GM10248 (cell line): Measurements from ENCODE around the gene OR6K6.

Source experiments
- CTCF ChIA-PET: fragments of 300-600 bp; sonication (Branson Sonifier 250); formaldehyde crosslinking; extraction: SDS; loops from one replicate; lab custom pipeline; 2021; ENCODE audit warnings: antibody characterized with exemption; lab: Yijun Ruan, JAX
- POLR2A ChIA-PET: fragments of 350-650 bp; sonication (Branson Sonifier 250); formaldehyde crosslinking; extraction: SDS; loops from one replicate; lab custom pipeline; 2020; ENCODE audit warnings: antibody characterized with exemption; lab: Yijun Ruan, JAX
- DNase-seq: peaks from one replicate; pipeline ENCODE4 v3.0.0; 2012; ENCODE audit errors: extremely low spot score
- CTCF ChIP-seq: IDR thresholded peaks from 2 replicates; pipeline ENCODE4 v1.5.1; 2012; ENCODE audit warnings: mild to moderate bottlenecking, low read depth; ENCODE audit errors: extremely low read depth, missing control alignments, control extremely low read depth

The OR6K6 gene

GRCh38 chr1:158754420-158754819 is at the start of gene OR6K6:
Gene OR6K6 (plus strand): TSS chr1:158754720. CDS start chr1:158754888, 168 bp downstream.
- ChIA-PET CTCF (no interaction called here), POLR2A (no interaction called here)
- DNase-seq: no peak
- TF ChIP-seq CTCF: no peak

GRCh38 chr1:158706096-158706495 is 48.4 kb upstream of the OR6K6 start:
- ChIA-PET POLR2A (no interaction called here), CTCF (no interaction called here)
- no peak for TF ChIP-seq CTCF
- DNase-seq: no peak

- no peak for TF ChIP-seq CTCF
- no peak for DNase-seq
- POLR2A ChIA-PET: no interaction called here
- CTCF ChIA-PET: no interaction called here
Observed at GRCh38 chr1:158711098-158711497, 43.4 kb upstream of the OR6K6 start.

GRCh38 chr1:158714754-158715153 is 39.8 kb upstream of the OR6K6 start:
- DNase-seq: no peak
- no peak for TF ChIP-seq CTCF
- ChIA-PET POLR2A (no interaction called here), CTCF (no interaction called here)

GRCh38 chr1:158716335-158716734 is 38.2 kb upstream of the OR6K6 start:
- no peak for DNase-seq
- TF ChIP-seq CTCF: no peak
- POLR2A ChIA-PET: no interaction called here

GRCh38 chr1:158717344-158717743 is 37.2 kb upstream of the OR6K6 start:
- TF ChIP-seq CTCF: no peak
- CTCF ChIA-PET: interaction anchor here (1.3 kb wide), 1 partner anchor 281 kb away, joined by 3 read pairs; no protein-coding TSS in a partner anchor
- no peak for DNase-seq
- POLR2A ChIA-PET: no interaction called here

More at GRCh38 chr1:158716335-158716734, 38.2 kb upstream of the OR6K6 start:
- CTCF ChIA-PET: interaction anchor here (1.3 kb wide), 1 partner anchor 282 kb away, joined by 3 read pairs; no protein-coding TSS in a partner anchor

- CTCF ChIA-PET: interaction anchor here (0.9 kb wide), 1 partner anchor 12 kb away, joined by 3 read pairs; no protein-coding TSS in a partner anchor
- DNase-seq: no peak
- POLR2A ChIA-PET: no interaction called here
- no peak for TF ChIP-seq CTCF
Observed at GRCh38 chr1:158719664-158720063, 34.9 kb upstream of the OR6K6 start.
